ENCODE results near the gene B3GAT2.

- TF ChIP-seq CTCF (conservative IDR thresholded peaks at IDR 0.05 in 1 of 2, IDR thresholded peaks at IDR 0.05 in 1 of 2; ENCODE audit: low read depth in 1 of 2, low read length in 2 of 2) (peak; percentile 21 to 39), EZH2 (IDR thresholded peaks at IDR 0.05; ENCODE audit: low read length, missing control alignments) (no peak)
Measured at GRCh38 chr6:70901324-70901723, 55.5 kb downstream of the B3GAT2 start.
